WTC11 (cell line): ENCODE results near the gene GNB2.
"Not testable (repeated sequence)": the region's sequence is repeated elsewhere in the genome, so short reads cannot be mapped to it uniquely, and the experiment has no call there.

Experiments
- CTCF ChIP-seq: fragments of 200-600 bp; IDR thresholded peaks from 2 replicates; pipeline ENCODE4 v1.8.0; 2022; ENCODE audit warnings: antibody characterized with exemption
- ZNF121 ChIP-seq: sonication (generic); formaldehyde crosslinking; IDR thresholded peaks from 2 replicates; pipeline ENCODE4 v1.8.0; 2023; ENCODE audit warnings: missing genetic modification reagents

- TF ChIP-seq CTCF; ZNF121 (CRISPR knock-in tag): not testable (repeated sequence)
Observed at GRCh38 chr7:100717073-100717472, 43.5 kb downstream of the GNB2 start.
